Aorta (tissue), 5 donors: ENCODE measurements around the gene DAGLA. TPM values are rescaled to one million over a fixed set of nuclear protein-coding genes. Genes with fewer than 3 reads are reported as not detected.

Experiments used
- ATAC-seq: fragments of 200-7000 bp; cut with Tn5 transposase; one replicate; pipeline ENCODE4 v1.9.1; 2022; ENCODE audit warnings: moderate library complexity; ENCODE audit not compliant: low FRiP score
- DNase-seq, 2 donors: peaks; one replicate each; pipeline ENCODE4 v3.0.0-alpha.2; 2020
- H3K27ac ChIP-seq, 2 donors: one replicate each; pipeline ENCODE4 v1.5.1; 2013; ENCODE audit warnings: low read length in 2 of 2, mild to moderate bottlenecking in 2 of 2, moderate library complexity in 2 of 2, control low read depth in 1 of 2, inconsistent platforms in 1 of 2, low read depth in 1 of 2
- H3K27me3 ChIP-seq, 2 donors: one replicate each; pipeline ENCODE4 v1.6.1; 2013; ENCODE audit warnings: control low read depth in 1 of 2, low read length in 1 of 2, mild to moderate bottlenecking in 1 of 2, moderate library complexity in 1 of 2; ENCODE audit not compliant: insufficient read depth in 2 of 2, control insufficient read depth in 1 of 2
- H3K36me3 ChIP-seq, 2 donors: one replicate each; pipeline ENCODE4 v1.6.1; 2013; ENCODE audit warnings: control low read depth in 1 of 2, low read length in 1 of 2, mild to moderate bottlenecking in 1 of 2; ENCODE audit not compliant: insufficient read depth in 2 of 2, control insufficient read depth in 1 of 2
- H3K4me1 ChIP-seq, 2 donors: one replicate each; pipeline ENCODE4 v1.6.1; 2013; ENCODE audit warnings: low read length in 2 of 2, control low read depth in 1 of 2, mild to moderate bottlenecking in 1 of 2, moderate library complexity in 1 of 2; ENCODE audit not compliant: insufficient read depth in 2 of 2, control insufficient read depth in 1 of 2
- H3K4me3 ChIP-seq, 2 donors: one replicate each; pipeline ENCODE4 v1.5.1; 2013; ENCODE audit warnings: low read length in 2 of 2, control low read depth in 1 of 2, mild to moderate bottlenecking in 1 of 2
- H3K9me3 ChIP-seq: one replicate; pipeline ENCODE4 v1.6.1; 2013; ENCODE audit warnings: mild to moderate bottlenecking, low read length; ENCODE audit not compliant: control insufficient read depth
- WGBS, 2 donors: extraction: QIAGEN DNeasy Blood & Tissue Kit; methylation state at CpG; one replicate each; pipeline ENCODE4 v1.1.7; 2013; 5-methylcytosine and 5-hydroxymethylcytosine counted together
- intact Hi-C, 2 donors: fragments of 100-400 bp; cut with DNase I; formaldehyde crosslinking; loops; one replicate each; pipeline versions ENCODE4 v1.14.2 to v1.15.0; 2022
- polyA plus RNA-seq, 2 donors: library from polyadenylated mRNA; stranded (reverse); fragments of 200-250 nt; gene quantifications; one replicate each; pipeline ENCODE4 v1.2.3, GENCODE V29; 2013
- total RNA-seq, 2 donors: library from RNA; stranded (reverse); fragmentation: NEBNext Ultra II Directional; extraction: Animal tissue kit (Norgen Biotek cat#: 25700); gene quantifications; one replicate each; pipeline ENCODE4 v1.2.1, GENCODE V29; 2021
- donor health status: healthy with polysubstance abuse.
- donor health status: Bipolar disorder and iron deficiency.
- donor health status: DM: no; HTN: no; CAD: no.
- donor health status: DM: no; HTN: no; CAD: no.
- donor health status: DM: yes; HTN: yes; CAD: no.

DAGLA gene
- total and polyA plus RNA-seq, 4 donors: 0.51 to 3.5 (median 1.0) TPM

DNA sequence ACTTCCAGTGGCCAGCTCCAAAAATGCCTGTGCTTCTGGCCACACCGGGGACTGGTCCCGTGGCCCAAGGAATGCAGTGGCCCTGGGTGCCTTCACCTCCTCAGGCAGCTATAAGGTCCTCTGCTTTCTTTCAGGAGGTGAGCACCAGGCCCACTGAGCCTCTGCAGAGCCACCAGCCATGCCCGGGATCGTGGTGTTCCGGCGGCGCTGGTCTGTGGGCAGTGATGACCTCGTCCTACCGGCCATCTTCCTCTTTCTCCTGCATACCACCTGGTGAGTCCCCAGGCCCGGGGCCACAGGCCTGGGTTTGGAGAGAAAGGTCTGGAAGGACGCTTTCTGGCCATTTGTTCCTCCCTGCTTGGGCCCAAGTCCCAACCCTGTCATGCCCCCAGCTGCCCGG is 39.8 kb downstream of the DAGLA start:
- intact Hi-C loops: no loop called here
- H3K4me3 ChIP-seq: no peak overlapping the region
- no peak for ATAC-seq
- H3K27ac ChIP-seq: no peak overlapping the region
- DNase-seq: no peak
- H3K27me3 ChIP-seq: no peaks in the 10 kb centered on the region
- H3K9me3 ChIP-seq: no peaks in the 10 kb centered on the region
- 86 to 98% methylated on average over 12 of the region's 12 CpGs for WGBS, 2 donors
- no peaks in the 10 kb centered on the region for H3K4me1 ChIP-seq
- no peaks in the 10 kb centered on the region for H3K36me3 ChIP-seq

DNA sequence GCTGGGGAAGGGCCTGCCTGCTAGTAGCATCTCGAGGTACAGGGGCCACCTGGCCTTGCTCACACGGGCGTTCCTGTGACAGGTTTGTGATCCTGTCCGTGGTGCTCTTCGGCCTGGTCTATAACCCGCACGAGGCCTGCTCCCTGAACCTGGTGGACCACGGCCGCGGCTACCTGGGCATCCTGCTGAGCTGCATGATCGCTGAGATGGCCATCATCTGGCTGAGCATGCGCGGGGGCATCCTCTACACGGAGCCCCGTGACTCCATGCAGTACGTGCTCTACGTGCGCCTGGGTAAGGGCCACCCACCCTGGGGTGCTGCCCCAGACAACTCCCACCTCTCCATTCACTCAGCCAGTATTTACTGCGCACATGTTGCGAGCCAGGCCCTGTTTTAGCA is 40.4 kb downstream of the DAGLA start:
- no peak for DNase-seq

DNA sequence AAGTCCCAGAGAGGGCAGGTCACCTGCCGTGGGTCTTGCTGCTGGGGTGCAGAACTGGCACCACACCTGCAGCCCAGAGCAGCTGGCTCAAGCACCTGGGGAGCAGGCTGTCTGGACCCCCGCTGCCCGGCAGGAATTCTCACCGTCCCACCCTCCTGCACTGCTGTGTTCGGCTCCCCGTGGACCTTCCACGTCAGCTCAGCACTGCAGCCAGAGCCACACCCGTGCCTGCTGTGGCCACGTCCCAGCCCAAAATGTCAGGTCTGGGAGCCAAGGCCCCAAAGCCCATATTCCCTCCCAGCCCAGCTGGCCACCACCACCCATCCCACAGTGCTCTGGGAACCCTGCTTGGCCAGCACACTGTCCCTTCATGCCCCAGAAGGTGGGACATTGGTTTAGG is 44.2 kb downstream of the DAGLA start:
- no peaks in the 10 kb centered on the region for H3K9me3 ChIP-seq
- H3K27ac ChIP-seq: no peak overlapping the region
- H3K4me1 ChIP-seq: no peaks in the 10 kb centered on the region
- no peaks in the 10 kb centered on the region for H3K36me3 ChIP-seq
- ATAC-seq (no peak), DNase-seq (no peak)
- WGBS, 2 donors: 92% methylated on average over 6 to 9 of the region's 9 CpGs
- H3K27me3 ChIP-seq: no peaks in the 10 kb centered on the region
- intact Hi-C loops: no loop called here
- H3K4me3 ChIP-seq: no peak overlapping the region

More for the DNA sequence above, 40.4 kb downstream of the DAGLA start:
- no peaks in the 10 kb centered on the region for H3K4me1 ChIP-seq
- intact Hi-C loops: no loop called here
- 97% methylated on average over 20 of the region's 20 CpGs for WGBS, 2 donors
- H3K27ac ChIP-seq: no peak overlapping the region
- H3K9me3 ChIP-seq: no peaks in the 10 kb centered on the region
- no peak for ATAC-seq
- no peak overlapping the region for H3K4me3 ChIP-seq
- H3K27me3 ChIP-seq: no peaks in the 10 kb centered on the region
- no peaks in the 10 kb centered on the region for H3K36me3 ChIP-seq

DNA sequence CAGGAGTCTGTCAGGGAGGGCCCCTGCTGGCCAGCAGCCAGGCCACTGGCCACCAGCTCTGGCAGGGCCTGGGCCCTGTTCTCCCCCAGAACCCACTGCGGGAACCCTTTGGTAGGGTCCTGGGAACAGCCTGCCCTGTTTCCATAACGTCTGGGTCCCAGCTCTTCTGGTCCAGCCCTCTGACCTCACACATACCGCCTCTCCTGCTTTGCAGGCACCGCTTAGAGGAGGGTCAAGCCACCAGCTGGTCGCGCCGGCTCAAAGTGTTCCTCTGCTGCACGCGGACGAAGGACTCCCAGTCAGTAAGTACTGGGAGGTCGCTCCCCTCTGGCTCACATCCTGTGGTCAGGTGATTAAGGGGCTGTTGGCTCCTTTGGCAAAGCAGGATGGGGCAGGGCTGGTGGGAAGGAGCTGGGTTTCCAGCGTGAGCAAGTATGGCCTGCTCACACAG is 45.6 kb downstream of the DAGLA start:
- H3K36me3 ChIP-seq: no peaks in the 10 kb centered on the region
- H3K4me1 ChIP-seq: no peaks in the 10 kb centered on the region
- no peak overlapping the region for H3K27ac ChIP-seq
- intact Hi-C loops: no loop called here
- H3K9me3 ChIP-seq: no peaks in the 10 kb centered on the region
- H3K27me3 ChIP-seq: no peaks in the 10 kb centered on the region
- WGBS, 2 donors: 80 to 84% methylated on average over 12 of the region's 12 CpGs
- no peak for DNase-seq
- H3K4me3 ChIP-seq: no peak overlapping the region
- no peak for ATAC-seq

DNA sequence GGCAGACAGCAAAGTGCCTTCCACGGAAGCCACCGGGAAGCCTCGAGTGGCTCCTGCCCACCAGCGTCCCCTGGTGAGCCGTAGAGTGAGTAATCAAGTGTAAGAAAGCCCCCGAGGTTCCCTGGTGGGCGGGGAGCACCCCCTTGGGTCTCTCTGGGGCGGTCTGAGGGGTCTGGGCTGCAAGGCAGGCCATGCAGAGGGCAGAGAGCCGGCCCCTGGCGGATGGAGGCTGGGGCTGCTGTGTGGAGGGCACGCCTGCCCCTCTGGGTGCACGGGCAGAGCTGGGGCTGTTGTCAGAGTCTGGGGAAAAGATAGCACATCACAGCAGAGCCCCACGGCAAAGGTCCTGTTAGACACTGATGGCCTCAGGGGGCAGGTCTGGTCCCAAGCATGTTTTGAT is 46.6 kb downstream of the DAGLA start:
- DNase-seq: no peak
- no peak for ATAC-seq
- intact Hi-C loops: no loop called here
- no peaks in the 10 kb centered on the region for H3K9me3 ChIP-seq
- WGBS, 2 donors: 90 to 95% methylated on average over 13 of the region's 13 CpGs
- no peaks in the 10 kb centered on the region for H3K4me1 ChIP-seq
- no peaks in the 10 kb centered on the region for H3K27me3 ChIP-seq
- H3K4me3 ChIP-seq: no peak overlapping the region
- H3K27ac ChIP-seq: no peak overlapping the region
- H3K36me3 ChIP-seq: no peaks in the 10 kb centered on the region

DNA sequence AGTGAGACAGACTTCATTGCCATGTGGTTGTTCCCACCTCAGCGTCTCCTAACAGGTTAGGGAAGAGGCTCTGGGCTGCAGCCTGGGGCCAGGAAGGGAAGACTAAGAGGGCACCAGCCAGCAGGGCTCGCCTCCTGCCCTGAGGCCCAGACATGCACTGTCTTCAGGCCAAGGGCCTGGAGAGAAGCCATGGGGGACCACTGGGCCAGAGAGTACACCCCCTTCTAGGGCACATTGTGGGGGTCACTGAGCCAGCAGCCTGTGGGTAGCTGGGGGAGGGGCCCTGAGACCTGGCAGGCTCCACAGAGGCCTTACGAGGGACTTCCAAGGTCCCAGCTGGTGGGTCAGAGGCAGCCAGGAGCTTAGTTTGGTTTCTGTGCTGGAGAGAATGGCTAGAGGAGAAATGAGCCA is 47.2 kb downstream of the DAGLA start:
- no peak overlapping the region for H3K27ac ChIP-seq
- H3K4me3 ChIP-seq: no peak overlapping the region
- ATAC-seq: no peak
- no peaks in the 10 kb centered on the region for H3K9me3 ChIP-seq
- no peaks in the 10 kb centered on the region for H3K27me3 ChIP-seq
- no peak for DNase-seq
- WGBS, 2 donors: 91 to 93% methylated on average over 3 of the region's 3 CpGs
- H3K4me1 ChIP-seq: no peaks in the 10 kb centered on the region
- intact Hi-C loops: no loop called here
- H3K36me3 ChIP-seq: no peaks in the 10 kb centered on the region

DNA sequence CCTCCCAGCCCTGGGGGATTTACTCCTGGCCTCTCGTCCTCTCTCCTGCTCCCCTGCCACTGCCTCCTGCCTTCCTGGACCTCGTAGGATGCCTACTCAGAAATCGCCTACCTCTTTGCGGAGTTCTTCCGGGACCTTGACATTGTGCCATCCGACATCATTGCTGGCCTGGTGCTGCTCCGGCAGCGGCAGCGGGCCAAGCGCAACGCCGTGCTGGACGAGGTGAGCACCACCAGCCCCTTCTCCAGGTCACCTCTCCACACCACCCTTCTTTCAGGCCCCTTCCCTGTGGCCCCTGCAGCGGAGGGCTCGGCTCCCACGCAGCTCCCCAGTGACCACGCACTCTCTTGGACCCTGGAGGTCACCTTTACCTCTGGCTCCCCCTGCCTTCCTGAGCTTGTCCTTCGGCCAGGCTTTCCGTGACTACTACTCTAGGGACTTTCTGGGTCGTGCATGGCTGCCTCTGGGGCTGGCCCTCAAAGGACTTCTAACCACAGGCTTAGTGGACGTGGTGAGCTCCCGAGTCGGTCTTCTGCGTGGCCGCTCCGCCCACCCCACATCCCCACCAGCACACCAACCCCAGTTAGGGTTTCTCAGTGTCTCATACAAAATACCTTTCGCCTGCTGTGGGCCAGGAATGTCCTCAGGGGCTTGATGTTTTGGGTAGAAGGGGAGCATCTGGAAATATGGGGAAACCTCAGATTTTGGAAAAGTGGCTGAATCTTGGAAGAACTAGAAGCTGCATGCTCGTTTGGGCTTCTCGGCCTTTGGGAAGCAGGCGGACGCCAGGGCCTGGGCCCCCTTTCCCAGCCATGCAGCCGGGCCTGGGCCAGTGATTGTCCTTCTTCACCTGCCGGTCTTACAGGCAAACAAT is 48.1 kb downstream of the DAGLA start:
- WGBS, 2 donors: 93 to 95% methylated on average over 33 of the region's 33 CpGs
- intact Hi-C loops: no loop called here

DNA sequence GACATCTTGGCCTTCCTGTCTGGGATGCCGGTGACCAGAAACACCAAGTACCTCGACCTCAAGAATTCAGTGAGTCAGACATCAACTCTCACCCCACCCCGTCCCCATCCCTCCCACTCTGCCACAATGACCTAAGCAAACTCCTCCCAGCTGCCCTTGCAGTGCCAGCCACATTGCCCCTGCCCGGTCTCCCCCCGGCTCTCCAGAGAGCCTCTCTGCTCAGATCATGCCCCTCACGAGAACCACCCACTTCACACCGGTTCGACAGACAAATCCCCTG is 48.7 kb downstream of the DAGLA start:
- Histone ChIP-seq H3K4me3 (no peak overlapping the region), H3K27me3 (no peaks in the 10 kb centered on the region), H3K27ac (no peak overlapping the region), H3K36me3 (no peaks in the 10 kb centered on the region), H3K4me1 (no peaks in the 10 kb centered on the region), H3K9me3 (no peaks in the 10 kb centered on the region)
- no peak for DNase-seq
- ATAC-seq: no peak
- WGBS, 2 donors: 85 to 86% methylated on average over 8 of the region's 8 CpGs
- intact Hi-C loops: no loop called here

More for the DNA sequence above, 48.1 kb downstream of the DAGLA start:
- Histone ChIP-seq H3K36me3 (no peaks in the 10 kb centered on the region), H3K27ac (no peak overlapping the region), H3K4me1 (no peaks in the 10 kb centered on the region), H3K27me3 (no peaks in the 10 kb centered on the region), H3K9me3 (no peaks in the 10 kb centered on the region), H3K4me3 (no peak overlapping the region)
- DNase-seq (no peak), ATAC-seq (no peak)

DNA sequence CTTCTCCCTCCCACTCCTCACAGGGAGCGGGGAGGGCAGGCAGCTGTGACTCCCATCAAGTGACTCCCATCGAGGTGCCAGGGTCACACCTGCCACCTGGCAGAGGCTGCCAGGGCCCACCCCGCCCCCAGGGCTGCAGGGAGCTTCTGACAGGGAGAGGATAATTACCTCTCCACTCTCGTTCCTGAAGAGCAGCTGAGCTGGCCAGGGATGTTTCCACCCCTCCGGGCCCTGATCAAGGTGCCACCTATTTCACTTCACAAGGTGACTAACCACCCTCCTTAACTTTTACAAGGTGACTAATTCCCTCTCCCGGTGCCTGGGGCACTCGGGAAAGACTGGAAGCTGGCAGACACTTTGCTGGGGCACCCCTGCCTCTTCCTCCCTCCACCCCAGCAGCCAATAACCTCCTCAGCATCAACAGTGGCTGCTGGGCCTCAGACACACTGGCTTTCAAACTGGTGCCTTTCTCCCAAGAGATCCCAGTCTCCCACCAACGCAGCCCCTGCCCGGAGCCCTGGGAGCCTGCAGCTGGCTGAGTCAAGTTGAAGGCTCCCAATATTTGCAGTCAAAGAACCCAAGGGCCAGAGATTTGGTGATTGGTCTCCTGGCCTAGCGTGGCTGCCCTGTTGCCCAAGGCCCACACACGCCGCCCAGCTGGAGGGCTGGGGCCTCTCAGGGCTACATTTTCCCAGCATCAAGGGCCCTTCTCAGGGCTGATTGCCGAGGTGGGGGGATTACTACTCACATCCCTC is 50.2 kb downstream of the DAGLA start:
- intact Hi-C loops: no loop called here

More for the DNA sequence above, 50.2 kb downstream of the DAGLA start:
- no peaks in the 10 kb centered on the region for H3K27me3 ChIP-seq
- WGBS, 2 donors: 89 to 90% methylated on average over 13 of the region's 13 CpGs
- ATAC-seq (no peak), DNase-seq (no peak)
- no peak overlapping the region for H3K4me3 ChIP-seq
- H3K27ac ChIP-seq: no peak overlapping the region
- H3K9me3 ChIP-seq: no peaks in the 10 kb centered on the region
- H3K4me1 ChIP-seq: no peaks in the 10 kb centered on the region
- H3K36me3 ChIP-seq: no peaks in the 10 kb centered on the region
